Activated T-cell treated with anti-CD3 and anti-CD28 coated beads for 24 hours (primary cell): Measurements from ENCODE around the gene FBXO34.
"Not testable (repeated sequence)": the region's sequence is repeated elsewhere in the genome, so short reads cannot be mapped to it uniquely, and the experiment has no call there.

Experiments
- DNase-seq: peaks from one replicate; pipeline ENCODE4 v3.0.0-alpha.2; 2020; ENCODE audit warnings: low read depth

FBXO34 gene

DNA sequence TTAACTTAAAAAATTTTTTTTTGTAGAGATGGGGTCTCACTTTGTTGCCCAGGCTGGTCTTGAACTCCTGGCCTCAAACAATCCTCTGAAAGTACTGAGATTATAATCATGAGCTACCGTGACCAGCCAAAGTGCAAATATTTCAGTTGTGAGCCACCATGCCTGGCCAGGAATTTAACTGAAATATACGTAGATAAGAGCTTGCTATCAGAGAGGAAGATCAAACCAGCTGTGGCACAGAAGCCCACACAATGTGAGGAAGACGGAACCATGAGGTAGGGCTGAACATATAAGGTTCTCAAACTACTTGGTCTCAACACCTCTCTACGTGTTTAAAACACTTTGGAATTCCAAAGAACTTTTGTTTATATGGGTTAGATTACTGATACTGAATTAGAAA, 111.3 kb downstream of the FBXO34 start:
- no peak for DNase-seq

DNA sequence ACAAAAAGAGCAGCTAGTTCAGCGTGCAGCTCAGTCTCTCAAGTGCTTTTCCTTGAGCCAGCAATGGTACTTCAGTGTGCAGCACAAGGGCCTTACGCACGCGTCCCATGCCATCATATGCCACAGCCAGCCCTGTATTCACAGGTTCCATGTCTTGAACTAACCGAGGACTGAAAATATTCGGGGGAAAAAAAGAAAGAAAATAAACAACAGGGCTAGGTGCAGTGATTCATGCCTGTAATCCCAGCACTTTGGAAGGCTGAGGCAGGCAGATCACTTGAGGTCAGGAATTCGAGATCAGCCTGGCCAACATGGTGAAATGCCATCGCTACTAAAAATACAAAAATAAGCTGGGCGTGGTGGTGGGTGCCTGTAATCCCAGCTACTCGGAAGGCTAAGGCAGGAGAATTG, 111.8 kb downstream of the FBXO34 start:
- DNase-seq: not testable (repeated sequence)

DNA sequence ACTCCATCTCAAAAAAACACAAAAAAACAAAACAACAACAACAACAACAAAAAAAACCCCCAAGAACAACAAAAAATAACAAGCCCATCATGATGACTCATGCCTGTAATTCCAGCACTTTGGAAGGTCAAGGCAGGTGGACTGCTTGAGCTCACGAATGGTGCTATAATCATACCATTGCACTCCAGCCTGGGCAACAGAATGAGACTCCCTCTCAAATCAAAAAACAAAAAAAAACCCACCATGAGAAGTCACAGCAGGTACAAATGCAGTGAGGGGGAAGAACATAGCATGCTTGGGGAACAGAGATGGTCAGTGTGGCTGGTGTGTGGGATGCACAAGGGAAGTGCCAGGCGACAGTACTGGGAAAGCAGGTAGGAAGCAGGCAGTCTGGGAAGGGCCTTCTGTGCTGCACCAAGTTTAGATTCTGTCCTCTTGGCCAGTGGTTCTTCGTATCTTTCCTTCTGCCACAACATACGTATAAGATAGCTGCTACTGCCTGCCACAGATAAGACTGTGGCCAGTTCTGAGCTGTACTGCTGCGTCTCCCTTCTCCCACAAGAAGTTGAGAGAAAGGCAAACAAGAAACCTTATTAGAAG, 112.4 kb downstream of the FBXO34 start:
- no peak for DNase-seq

DNA sequence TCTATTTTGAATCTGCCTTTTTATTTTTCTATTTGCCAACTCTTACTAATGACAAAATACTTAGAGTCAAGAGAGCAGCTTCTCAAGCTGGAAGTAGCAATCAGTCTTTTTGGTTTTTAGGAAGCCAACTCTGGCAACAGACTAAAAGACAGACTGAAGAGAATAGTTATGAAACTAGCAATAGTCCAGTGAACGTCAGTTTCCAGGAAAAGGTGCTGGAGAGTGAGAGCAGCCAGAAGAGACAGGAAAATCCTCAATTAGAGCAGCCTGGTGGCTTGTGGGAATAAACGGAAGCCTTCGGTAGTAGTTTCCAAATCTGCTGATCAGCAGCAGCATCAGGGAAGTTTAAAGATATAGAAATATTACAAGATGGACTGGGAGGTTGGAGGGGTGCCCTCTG, 113.3 kb downstream of the FBXO34 start:
- no peak for DNase-seq

DNA sequence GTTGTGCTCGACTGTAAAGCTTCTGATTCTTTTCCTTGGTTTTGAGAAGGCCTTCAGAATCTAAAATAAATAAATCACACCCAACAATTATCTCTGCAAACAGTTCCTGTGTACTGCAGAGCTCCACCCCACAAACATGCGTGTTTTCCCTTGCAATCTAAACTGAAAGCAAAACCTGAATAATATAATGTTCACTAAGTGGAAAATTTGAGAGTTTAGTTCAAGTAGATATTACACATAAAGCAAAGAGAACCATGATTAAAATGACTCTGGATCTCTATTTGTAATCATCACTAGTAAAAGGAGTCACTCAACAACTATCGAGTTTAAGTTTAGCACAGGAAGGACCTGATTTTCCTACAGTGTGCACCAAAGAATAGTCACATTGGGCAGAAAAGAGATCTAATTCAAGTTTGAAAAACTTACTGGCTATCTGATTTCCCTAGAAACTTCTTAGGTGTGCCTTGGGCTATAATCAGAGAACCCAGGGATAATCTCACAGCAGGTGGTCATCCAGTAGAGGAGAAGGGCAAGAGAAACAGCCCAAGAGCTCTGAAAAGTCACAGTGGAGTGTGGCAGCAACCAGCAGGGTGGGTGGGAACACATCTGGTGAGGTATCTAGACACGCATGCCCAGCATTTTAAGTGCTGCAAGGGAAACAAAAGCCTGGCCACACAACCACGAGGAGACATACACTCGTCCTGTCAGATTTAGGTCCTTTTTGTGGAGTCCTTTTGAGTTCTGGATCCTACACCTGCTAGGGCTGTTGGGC, 115.0 kb downstream of the FBXO34 start:
- no peak for DNase-seq

DNA sequence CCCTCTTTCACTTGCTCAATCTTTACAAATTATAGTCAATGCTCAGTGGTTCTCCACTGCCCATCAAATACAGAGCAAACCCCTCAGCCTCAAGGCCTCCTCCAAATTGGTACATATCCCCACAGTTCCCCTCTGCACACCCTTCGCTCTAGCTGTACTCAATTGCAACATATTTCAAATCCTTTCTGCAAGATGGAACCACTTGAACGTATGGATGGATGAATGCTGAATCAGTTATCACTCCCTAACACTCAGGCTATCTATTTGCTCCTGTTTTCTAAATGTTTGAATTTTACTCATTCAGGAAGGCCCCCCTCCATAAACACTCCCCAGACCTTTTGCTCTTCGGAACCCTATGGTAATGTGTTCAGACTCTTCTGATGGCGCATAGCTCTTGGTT, 115.9 kb downstream of the FBXO34 start:
- no peak for DNase-seq

DNA sequence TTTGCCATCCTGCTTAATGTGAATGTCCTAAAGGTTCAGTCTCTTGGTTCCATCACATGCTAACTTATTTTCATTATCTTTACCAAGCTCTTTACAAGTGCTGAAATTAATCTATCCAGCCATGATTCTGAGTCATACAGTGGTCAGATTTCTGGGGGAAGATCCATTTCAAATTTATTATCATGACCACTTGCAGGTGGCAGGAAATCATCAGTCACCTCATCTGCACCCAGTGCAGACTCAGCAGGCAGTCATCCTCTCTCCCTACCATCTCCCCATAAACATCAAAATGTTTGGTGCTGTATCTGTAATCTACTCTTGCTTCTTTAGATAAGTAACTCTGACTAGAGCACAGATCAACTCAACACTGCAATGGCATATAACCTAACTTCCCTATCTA, 116.9 kb downstream of the FBXO34 start:
- no peak for DNase-seq

DNA sequence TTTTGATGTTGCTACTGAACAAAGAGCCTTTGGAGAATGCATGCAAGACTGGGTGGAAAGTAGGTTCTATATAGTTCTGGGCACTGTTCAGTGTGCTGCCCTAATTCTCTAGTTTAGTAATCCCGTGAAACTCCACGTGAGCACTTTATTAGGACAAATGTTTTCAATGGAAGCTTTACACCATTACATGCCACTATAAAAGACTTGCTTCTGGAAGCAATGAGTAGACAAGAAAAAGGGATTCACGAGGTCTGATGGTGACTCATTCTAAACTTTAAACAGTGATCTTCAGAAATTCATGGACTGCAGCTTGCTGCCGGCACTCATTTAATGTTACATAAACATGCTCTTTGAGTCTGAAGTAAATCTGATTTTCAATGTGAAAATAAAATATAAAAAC, 118.1 kb downstream of the FBXO34 start:
- no peak for DNase-seq

DNA sequence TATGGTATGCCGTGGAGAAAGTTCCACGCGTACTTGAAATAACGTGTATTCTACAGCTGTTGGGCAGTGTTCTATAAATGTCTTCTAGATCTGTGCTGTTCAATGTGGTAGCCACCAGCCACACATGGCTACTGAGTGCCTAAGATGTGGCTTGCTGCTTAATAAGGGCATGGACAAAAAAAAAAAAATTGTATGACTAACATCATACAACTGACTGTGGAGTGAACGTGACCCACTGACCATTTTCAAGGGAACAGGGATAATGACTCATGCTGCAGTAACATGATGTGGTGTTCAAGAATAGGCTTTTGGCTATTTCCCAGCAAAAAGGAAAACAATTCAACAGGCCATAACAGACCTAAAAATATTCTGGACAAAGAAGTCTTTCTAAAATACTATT, 127.5 kb downstream of the FBXO34 start:
- DNase-seq: no peak

DNA sequence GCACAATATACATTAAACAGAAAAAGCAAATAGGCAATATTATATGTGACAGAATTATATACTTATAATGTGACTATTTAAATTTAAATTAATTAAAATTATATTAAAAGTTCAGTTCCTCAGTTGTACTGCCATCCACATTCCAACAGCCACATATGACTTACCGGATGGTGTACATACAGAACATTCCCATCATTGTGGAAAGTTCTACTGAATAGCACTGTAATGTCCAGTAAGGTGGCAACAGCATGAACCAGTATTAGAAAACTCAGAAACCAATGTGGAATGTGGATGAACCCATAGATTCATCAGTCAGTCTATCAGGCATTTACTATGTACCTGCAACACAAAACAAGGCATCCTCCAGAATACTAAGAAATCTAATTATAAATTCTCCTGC, 128.0 kb downstream of the FBXO34 start:
- DNase-seq: no peak

DNA sequence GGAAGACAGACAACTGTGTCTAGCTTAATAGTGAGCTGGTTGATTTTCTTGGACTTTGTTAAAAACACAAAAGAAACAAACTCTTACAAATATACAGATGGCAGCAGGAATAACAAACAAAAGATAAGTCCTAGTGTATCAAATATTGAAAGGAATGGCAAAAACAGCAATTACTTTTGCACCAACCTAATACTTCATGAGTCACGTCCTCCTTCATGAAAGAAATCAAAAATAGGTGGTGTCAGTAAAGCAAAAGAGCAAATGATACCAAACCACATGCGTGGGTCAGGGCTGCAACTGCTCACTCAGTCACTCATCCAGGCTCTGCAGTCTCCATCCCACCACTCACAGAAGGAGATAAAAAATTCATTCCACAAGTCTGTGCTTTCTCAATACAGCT, 128.6 kb downstream of the FBXO34 start:
- DNase-seq: no peak

DNA sequence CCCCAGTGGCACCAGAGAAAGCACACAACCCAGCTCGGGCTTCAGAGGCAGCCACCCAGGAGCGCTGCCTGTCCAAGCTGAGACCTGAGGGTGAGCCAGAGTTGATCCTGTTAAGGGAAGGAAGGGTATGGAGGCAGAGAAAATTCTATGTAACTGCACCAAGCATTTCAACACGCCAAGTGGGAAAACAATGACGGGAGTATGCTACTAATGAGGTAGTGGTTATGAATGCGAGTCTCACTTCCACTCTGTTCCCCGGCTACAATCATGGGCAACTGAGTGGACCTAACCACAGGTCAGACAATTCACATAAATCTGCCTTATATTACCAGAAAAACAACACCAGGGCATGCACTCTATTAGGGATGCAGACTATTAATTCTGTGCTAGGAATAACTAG, 130.5 kb downstream of the FBXO34 start:
- no peak for DNase-seq
